H7 (cell line): ENCODE data around the gene DIP2B. TPM values are rescaled to one million over a fixed set of nuclear protein-coding genes. Genes with fewer than 3 reads are reported as not detected.
"Not testable (repeated sequence)": the region's sequence is repeated elsewhere in the genome, so short reads cannot be mapped to it uniquely, and the experiment has no call there.

ENCODE experiments used
- DNase-seq: peaks from one replicate; pipeline ENCODE4 v3.0.0; 2012
- H3K27me3 ChIP-seq: 2 replicates; pipeline ENCODE4 v1.6.0; 2011; ENCODE audit warnings: mild to moderate bottlenecking, low read length; ENCODE audit not compliant: control insufficient read depth, insufficient read depth
- H3K36me3 ChIP-seq: replicated peaks from 2 replicates; pipeline ENCODE4 v1.5.1; 2011; ENCODE audit warnings: low read length; ENCODE audit not compliant: control insufficient read depth, insufficient read depth
- H3K4me3 ChIP-seq: 2 replicates; pipeline ENCODE4 v1.5.1; 2011; ENCODE audit warnings: low read depth, mild to moderate bottlenecking, control low read depth, low read length, moderate library complexity; ENCODE audit not compliant: insufficient read depth
- total RNA-seq: library from RNA; depleted of rRNA; stranded (reverse); fragments of >200 nt; shearing (Covaris generic); gene quantifications from 2 replicates; pipeline ENCODE4 v1.2.3, GENCODE V29; 2014; rRNA removed

The DIP2B gene
- 13.7 and 17.6 TPM in 2 replicates for total RNA-seq

- Histone ChIP-seq H3K4me3 (peak within 1 kb of the TSS; percentile 85), H3K27me3 (no peaks in the 10 kb centered on the region), H3K36me3 (no peaks in the 10 kb centered on the region; the same call in 1 of the 2 replicates)
- peak; percentile 96 for DNase-seq
These were observed at the start of gene DIP2B for GRCh38 chr12:50504798-50505674. Gene DIP2B, plus strand, starts transcription at chr12:50504985. Its CDS starts 156 bp downstream, at chr12:50505141.

- H3K27me3 ChIP-seq, result no peaks in the 10 kb centered on the region
- H3K4me3 ChIP-seq, result no peak overlapping the region
- H3K36me3 ChIP-seq, result peaks cover 10% of the 10 kb centered on the region
- no peak for DNase-seq
These were observed 46.2 kb upstream of the DIP2B start for GRCh38 chr12:50458606-50459005.

- peaks cover 17% of the 10 kb centered on the region for H3K36me3 ChIP-seq
- DNase-seq, result no peak
- H3K4me3 ChIP-seq, result no peak overlapping the region
- H3K27me3 ChIP-seq, result no peaks in the 10 kb centered on the region
These were observed 37.3 kb upstream of the DIP2B start for GRCh38 chr12:50467439-50467838.

- no peaks in the 10 kb centered on the region for H3K27me3 ChIP-seq
- H3K4me3 ChIP-seq, result no peak overlapping the region
- no peak for DNase-seq
- H3K36me3 ChIP-seq, result peaks cover 16% of the 10 kb centered on the region
These were observed 27.4 kb upstream of the DIP2B start for GRCh38 chr12:50477241-50477832.

GRCh38 chr12:50482571-50482970 lies 22.2 kb upstream of the DIP2B start:
- Histone ChIP-seq H3K4me3 (no peak overlapping the region), H3K27me3 (no peaks in the 10 kb centered on the region), H3K36me3 (no peaks in the 10 kb centered on the region)
- DNase-seq, result no peak

- H3K36me3 ChIP-seq, result no peaks in the 10 kb centered on the region
- H3K4me3 ChIP-seq, result no peak overlapping the region
- no peaks in the 10 kb centered on the region for H3K27me3 ChIP-seq
- DNase-seq, result no peak
These were observed 21.3 kb upstream of the DIP2B start for GRCh38 chr12:50483488-50483887.

- Histone ChIP-seq H3K27me3 (no peaks in the 10 kb centered on the region), H3K4me3 (no peak overlapping the region), H3K36me3 (no peaks in the 10 kb centered on the region)
- DNase-seq, result no peak
These were observed 16.0 kb upstream of the DIP2B start for GRCh38 chr12:50488801-50489200.

- H3K27me3 ChIP-seq, H3K4me3 ChIP-seq, H3K36me3 ChIP-seq, DNase-seq: not testable (repeated sequence)
These were observed 6.7 kb upstream of the DIP2B start for GRCh38 chr12:50498119-50498518.

- H3K27me3 ChIP-seq, result no peaks in the 10 kb centered on the region
- H3K36me3 ChIP-seq, result no peaks in the 10 kb centered on the region; the same call in 1 of the 2 replicates
- no peak for DNase-seq
- peak overlapping the region; percentile 85 for H3K4me3 ChIP-seq
These were observed 1.1 kb downstream of the DIP2B start for GRCh38 chr12:50505675-50506530.

- Histone ChIP-seq H3K36me3 (no peaks in the 10 kb centered on the region; the same call in 1 of the 2 replicates), H3K27me3 (no peaks in the 10 kb centered on the region), H3K4me3 (no peak overlapping the region)
- no peak for DNase-seq
These were observed 2.1 kb downstream of the DIP2B start for GRCh38 chr12:50506753-50507473.

GRCh38 chr12:50507474-50507838 lies 2.7 kb downstream of the DIP2B start:
- no peak for DNase-seq
- Histone ChIP-seq H3K27me3 (no peaks in the 10 kb centered on the region), H3K36me3 (no peaks in the 10 kb centered on the region; the same call in 1 of the 2 replicates), H3K4me3 (no peak overlapping the region)

GRCh38 chr12:50507930-50508329 lies 3.1 kb downstream of the DIP2B start:
- H3K4me3 ChIP-seq, result no peak overlapping the region

GRCh38 chr12:50508414-50508813 lies 3.6 kb downstream of the DIP2B start:
- Histone ChIP-seq H3K36me3 (no peaks in the 10 kb centered on the region; the same call in 1 of the 2 replicates), H3K4me3 (no peak overlapping the region), H3K27me3 (no peaks in the 10 kb centered on the region)
- no peak for DNase-seq

More at GRCh38 chr12:50507930-50508329, 3.1 kb downstream of the DIP2B start:
- Histone ChIP-seq H3K27me3 (no peaks in the 10 kb centered on the region), H3K36me3 (no peaks in the 10 kb centered on the region; the same call in 1 of the 2 replicates)
- no peak for DNase-seq
